Caco-2 (cell line): Measurements from ENCODE around the gene EIF4ENIF1. TPM values are rescaled to one million over a fixed set of nuclear protein-coding genes. Genes with fewer than 3 reads are reported as not detected.
"Not testable (repeated sequence)": the region's sequence is repeated elsewhere in the genome, so short reads cannot be mapped to it uniquely, and the experiment has no call there.

ENCODE experiments used
- BruUV-seq: library from RNA; stranded (reverse); fragments of 400-500 nt; replicated peaks from 2 replicates; lab custom pipeline; 2021; lab: Mats Ljungman, UMichigan
- CTCF ChIA-PET: fragments of 300-600 bp; sonication (Branson Sonifier 250); formaldehyde crosslinking; loops from one replicate; lab custom pipeline; 2022; ENCODE audit warnings: antibody characterized with exemption; lab: Charles Lee
- POLR2A ChIA-PET: fragments of 300-600 bp; sonication (Branson Sonifier 250); formaldehyde crosslinking; loops from one replicate; lab custom pipeline; 2022; ENCODE audit warnings: antibody characterized with exemption; lab: Charles Lee
- DNase-seq, 2 experiments: peaks; one replicate each; pipeline versions ENCODE4 v3.0.0 to v3.0.0-alpha.2; 2020 to 2022
- H3K27me3 ChIP-seq: replicated peaks from 2 replicates; pipeline ENCODE4 v1.6.0; 2011; ENCODE audit warnings: low read length; ENCODE audit not compliant: control insufficient read depth, insufficient read depth
- H3K36me3 ChIP-seq: 2 replicates; pipeline ENCODE4 v1.5.1; 2011; ENCODE audit warnings: low read length; ENCODE audit not compliant: control insufficient read depth, insufficient read depth
- H3K4me1 ChIP-seq: fragments of 250-450 bp; sonication (Bioruptor Pico); 2 replicates; pipeline ENCODE4 v1.5.1; 2020; ENCODE audit warnings: mild to moderate bottlenecking
- H3K4me3 ChIP-seq: 2 replicates; pipeline ENCODE4 v1.5.1; 2011; ENCODE audit warnings: low read depth, mild to moderate bottlenecking, control low read depth, low read length
- H3K9me3 ChIP-seq: fragments of 250-450 bp; sonication (Bioruptor Pico); 2 replicates; pipeline ENCODE4 v1.5.1; 2020; ENCODE audit warnings: mild to moderate bottlenecking, moderate library complexity
- H3K27ac Mint-ChIP-seq: one replicate; pipeline ENCODE4 v1.8.0; 2022; ENCODE audit warnings: mixed read lengths; ENCODE audit not compliant: unreplicated experiment
- H3K27me3 Mint-ChIP-seq: one replicate; pipeline ENCODE4 v1.8.0; 2022; ENCODE audit warnings: mixed read lengths; ENCODE audit not compliant: insufficient read depth, unreplicated experiment
- H3K36me3 Mint-ChIP-seq: one replicate; pipeline ENCODE4 v1.8.0; 2022; ENCODE audit warnings: mild to moderate bottlenecking, mixed read lengths; ENCODE audit not compliant: insufficient read depth, unreplicated experiment
- H3K4me1 Mint-ChIP-seq: one replicate; pipeline ENCODE4 v1.8.0; 2022; ENCODE audit warnings: low read depth, mixed read lengths; ENCODE audit not compliant: unreplicated experiment
- H3K4me3 Mint-ChIP-seq: one replicate; pipeline ENCODE4 v1.8.0; 2022; ENCODE audit warnings: mild to moderate bottlenecking, moderate library complexity, mixed read lengths; ENCODE audit not compliant: unreplicated experiment
- H3K9me3 Mint-ChIP-seq: one replicate; pipeline ENCODE4 v1.8.0; 2022; ENCODE audit warnings: mixed read lengths; ENCODE audit not compliant: unreplicated experiment
- intact Hi-C: fragments of 100-400 bp; cut with micrococcal nuclease; formaldehyde crosslinking; loops from one replicate; pipeline ENCODE4 v1.10.0; 2022; ENCODE audit not compliant: unreplicated experiment
- total RNA-seq: library from RNA; stranded (reverse); gene quantifications from 2 replicates; pipeline ENCODE4 v1.2.3, GENCODE V29; 2022
- TF ChIP-seq, protein P1 (sequence below), 2 experiments: fragments of 200-600 bp in 1 of 2; IDR thresholded peaks; 1 replicate in 1 of 2; 2 replicates in 1 of 2; pipeline versions ENCODE4 v1.5.1 to v1.8.0; 2011 to 2022; ENCODE audit warnings: antibody characterized with exemption in 1 of 2, control low read depth in 1 of 2, inconsistent platforms in 1 of 2, low read depth in 1 of 2, low read length in 1 of 2, mild to moderate bottlenecking in 1 of 2, moderate library complexity in 1 of 2; ENCODE audit not compliant: insufficient read depth in 1 of 2, severe bottlenecking in 1 of 2, unreplicated experiment in 1 of 2

The EIF4ENIF1 gene
- total RNA-seq, 1 experiment from 2014 or later, result 39.7 TPM

GRCh38 chr22:31436132-31436531 is 53.5 kb downstream of the EIF4ENIF1 start:
- H3K27me3 ChIP-seq, result no peaks in the 10 kb centered on the region
- no TSS peak for BruUV-seq
- no peak overlapping the region for H3K4me3 ChIP-seq
- H3K9me3 ChIP-seq, result no peaks in the 10 kb centered on the region
- Mint-ChIP-seq H3K36me3 (peaks cover 94% of the 10 kb centered on the region), H3K4me1 (no peaks in the 10 kb centered on the region), H3K27me3 (no peaks in the 10 kb centered on the region), H3K4me3 (no peak overlapping the region), H3K9me3 (no peaks in the 10 kb centered on the region), H3K27ac (no peak overlapping the region)
- no peak for DNase-seq
- intact Hi-C loops, result no loop called here
- POLR2A ChIA-PET, result no interaction called here
- H3K4me1 ChIP-seq, result no peaks in the 10 kb centered on the region
- CTCF ChIA-PET, result no interaction called here
- TF ChIP-seq, protein P1, sequence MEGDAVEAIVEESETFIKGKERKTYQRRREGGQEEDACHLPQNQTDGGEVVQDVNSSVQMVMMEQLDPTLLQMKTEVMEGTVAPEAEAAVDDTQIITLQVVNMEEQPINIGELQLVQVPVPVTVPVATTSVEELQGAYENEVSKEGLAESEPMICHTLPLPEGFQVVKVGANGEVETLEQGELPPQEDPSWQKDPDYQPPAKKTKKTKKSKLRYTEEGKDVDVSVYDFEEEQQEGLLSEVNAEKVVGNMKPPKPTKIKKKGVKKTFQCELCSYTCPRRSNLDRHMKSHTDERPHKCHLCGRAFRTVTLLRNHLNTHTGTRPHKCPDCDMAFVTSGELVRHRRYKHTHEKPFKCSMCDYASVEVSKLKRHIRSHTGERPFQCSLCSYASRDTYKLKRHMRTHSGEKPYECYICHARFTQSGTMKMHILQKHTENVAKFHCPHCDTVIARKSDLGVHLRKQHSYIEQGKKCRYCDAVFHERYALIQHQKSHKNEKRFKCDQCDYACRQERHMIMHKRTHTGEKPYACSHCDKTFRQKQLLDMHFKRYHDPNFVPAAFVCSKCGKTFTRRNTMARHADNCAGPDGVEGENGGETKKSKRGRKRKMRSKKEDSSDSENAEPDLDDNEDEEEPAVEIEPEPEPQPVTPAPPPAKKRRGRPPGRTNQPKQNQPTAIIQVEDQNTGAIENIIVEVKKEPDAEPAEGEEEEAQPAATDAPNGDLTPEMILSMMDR (IDR thresholded peaks at IDR 0.05; ENCODE audit: insufficient read depth in 1 of 2, low read depth in 1 of 2, low read length in 1 of 2, severe bottlenecking in 1 of 2, unreplicated experiment in 1 of 2), result no peak
- H3K36me3 ChIP-seq, result no peaks in the 10 kb centered on the region; the same call in 1 of the 2 replicates

DNA sequence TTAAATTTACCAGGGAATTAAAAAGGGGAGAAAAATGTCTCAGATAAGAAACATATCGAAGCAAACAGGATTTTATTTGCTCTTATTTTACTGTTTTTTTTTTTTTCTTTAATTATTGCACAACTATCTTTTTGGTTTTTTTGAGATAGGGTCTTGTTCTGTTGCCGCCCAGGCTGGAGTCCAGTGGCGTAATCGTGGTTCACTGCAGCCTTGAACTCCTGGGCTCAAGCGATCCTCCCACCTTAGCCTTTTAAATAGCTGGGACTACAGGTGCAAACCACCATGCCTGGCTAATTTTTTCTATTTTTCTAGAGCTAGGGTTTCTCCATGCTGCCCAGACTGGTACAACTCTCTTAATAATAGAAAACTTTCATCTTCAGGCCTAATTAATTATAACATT is 57.7 kb downstream of the EIF4ENIF1 start:
- TF ChIP-seq, protein P1 (IDR thresholded peaks at IDR 0.05; ENCODE audit: insufficient read depth in 1 of 2, low read depth in 1 of 2, low read length in 1 of 2, severe bottlenecking in 1 of 2, unreplicated experiment in 1 of 2), result no peak

DNA sequence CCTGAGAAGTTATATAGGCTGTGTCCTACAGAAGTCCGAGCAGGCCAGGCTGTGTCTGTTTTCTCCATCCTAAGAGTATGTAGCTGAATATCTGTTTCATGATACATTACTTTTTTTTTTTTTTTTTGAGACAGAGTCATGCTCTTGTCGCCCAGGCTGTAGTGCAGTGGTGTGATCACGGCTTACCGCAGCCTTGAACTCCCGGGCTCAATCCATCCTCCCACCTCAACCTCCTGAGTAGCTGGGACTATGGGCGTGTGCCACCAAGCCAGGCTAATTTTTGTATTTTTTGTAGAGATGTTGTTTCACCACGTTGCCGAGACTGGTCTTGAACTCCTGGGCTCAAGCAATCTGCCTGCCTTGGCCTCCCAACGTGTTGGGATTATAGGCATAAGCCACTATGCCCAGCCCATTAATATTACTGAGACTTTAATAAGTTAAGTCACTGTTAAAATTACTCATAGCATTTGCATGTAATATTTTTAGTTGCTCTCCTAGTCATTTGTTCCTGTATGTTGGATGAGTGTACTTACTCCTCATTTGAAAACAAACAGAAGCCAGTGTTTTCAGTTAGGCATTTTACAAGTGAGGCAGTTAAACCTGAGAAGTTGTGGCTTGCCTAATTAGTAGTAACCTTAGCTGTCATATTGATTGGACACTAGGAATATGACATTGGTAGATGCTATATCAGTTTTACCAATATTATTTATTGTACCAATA is 64.2 kb downstream of the EIF4ENIF1 start:
- TF ChIP-seq, protein P1 (IDR thresholded peaks at IDR 0.05; ENCODE audit: insufficient read depth in 1 of 2, low read depth in 1 of 2, low read length in 1 of 2, severe bottlenecking in 1 of 2, unreplicated experiment in 1 of 2), result no peak

More for the DNA sequence above, 57.7 kb downstream of the EIF4ENIF1 start:
- Mint-ChIP-seq H3K9me3 (no peaks in the 10 kb centered on the region), H3K4me3 (no peak overlapping the region), H3K27me3 (no peaks in the 10 kb centered on the region), H3K36me3 (peaks cover 93% of the 10 kb centered on the region), H3K4me1 (no peaks in the 10 kb centered on the region), H3K27ac (no peak overlapping the region)
- Histone ChIP-seq H3K27me3 (no peaks in the 10 kb centered on the region), H3K36me3 (peaks cover 2% of the 10 kb centered on the region), H3K4me3 (no peak overlapping the region), H3K9me3 (no peaks in the 10 kb centered on the region), H3K4me1 (no peaks in the 10 kb centered on the region)
- ChIA-PET CTCF (interaction anchor here (0.7 to 0.9 kb wide), 2 partner anchors 20 to 173 kb away, joined by 4 to 5 read pairs; no protein-coding TSS in a partner anchor), POLR2A (no interaction called here)
- intact Hi-C loops, result no loop called here
- no TSS peak for BruUV-seq
- DNase-seq, result no peak

GRCh38 chr22:31402350-31402749 is 87.3 kb downstream of the EIF4ENIF1 start:
- H3K27me3 Mint-ChIP-seq, H3K4me1 ChIP-seq, H3K36me3 ChIP-seq, BruUV-seq, H3K4me1 Mint-ChIP-seq, H3K9me3 ChIP-seq, H3K27me3 ChIP-seq, intact Hi-C loops, DNase-seq, POLR2A ChIA-PET, H3K4me3 ChIP-seq, H3K4me3 Mint-ChIP-seq, H3K9me3 Mint-ChIP-seq, H3K27ac Mint-ChIP-seq: not testable (repeated sequence)
- H3K36me3 Mint-ChIP-seq, result peaks cover 82% of the 10 kb centered on the region
- CTCF ChIA-PET, result interaction anchor here (0.6 kb wide), 1 partner anchor 76 kb away, joined by 3 read pairs; no protein-coding TSS in a partner anchor

More for the DNA sequence above, 64.2 kb downstream of the EIF4ENIF1 start:
- Mint-ChIP-seq H3K4me1 (no peaks in the 10 kb centered on the region), H3K36me3 (peaks cover 95% of the 10 kb centered on the region), H3K4me3 (no peak overlapping the region), H3K9me3 (no peaks in the 10 kb centered on the region), H3K27me3 (no peaks in the 10 kb centered on the region), H3K27ac (no peak overlapping the region)
- no TSS peak for BruUV-seq
- intact Hi-C loops, result no loop called here
- H3K4me3 ChIP-seq, result no peak overlapping the region
- CTCF ChIA-PET, result no interaction called here
- no peaks in the 10 kb centered on the region for H3K9me3 ChIP-seq
- peaks cover 2% of the 10 kb centered on the region for H3K36me3 ChIP-seq
- no peaks in the 10 kb centered on the region for H3K27me3 ChIP-seq
- no peaks in the 10 kb centered on the region for H3K4me1 ChIP-seq
- POLR2A ChIA-PET, result interaction anchor here (0.6 kb wide), 1 partner anchor 67 kb away, joined by 3 read pairs; no protein-coding TSS in a partner anchor
- DNase-seq, result no peak
